GM12874 (cell line): Measurements from ENCODE around the gene SSBP2.

Experiments
- TF ChIP-seq, protein P1 (sequence below): IDR thresholded peaks from 2 replicates; pipeline ENCODE4 v1.5.1; 2011; ENCODE audit warnings: low read depth, mild to moderate bottlenecking, control low read depth, low read length, moderate library complexity; ENCODE audit not compliant: insufficient read depth

SSBP2 gene

DNA sequence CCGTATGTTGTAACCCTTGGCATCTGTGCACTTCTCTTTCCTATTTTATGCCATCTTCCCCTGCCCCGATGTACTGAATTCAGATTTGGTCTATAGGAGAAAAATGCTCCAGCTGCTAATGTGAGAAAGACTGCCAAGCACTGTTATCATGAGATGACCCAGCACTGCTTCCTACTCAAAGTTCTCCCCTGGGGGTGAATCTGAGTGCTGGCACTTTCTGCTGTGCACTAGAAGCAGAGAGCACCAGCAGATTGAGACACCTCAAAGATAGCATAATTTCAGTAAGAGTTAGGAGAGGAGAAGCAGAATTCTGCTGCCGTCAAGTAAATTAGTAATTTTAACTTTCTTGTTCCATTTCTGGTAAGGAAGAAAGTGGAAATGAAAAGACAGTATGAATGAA is 264.2 kb downstream of the SSBP2 start:
- TF ChIP-seq, protein P1, sequence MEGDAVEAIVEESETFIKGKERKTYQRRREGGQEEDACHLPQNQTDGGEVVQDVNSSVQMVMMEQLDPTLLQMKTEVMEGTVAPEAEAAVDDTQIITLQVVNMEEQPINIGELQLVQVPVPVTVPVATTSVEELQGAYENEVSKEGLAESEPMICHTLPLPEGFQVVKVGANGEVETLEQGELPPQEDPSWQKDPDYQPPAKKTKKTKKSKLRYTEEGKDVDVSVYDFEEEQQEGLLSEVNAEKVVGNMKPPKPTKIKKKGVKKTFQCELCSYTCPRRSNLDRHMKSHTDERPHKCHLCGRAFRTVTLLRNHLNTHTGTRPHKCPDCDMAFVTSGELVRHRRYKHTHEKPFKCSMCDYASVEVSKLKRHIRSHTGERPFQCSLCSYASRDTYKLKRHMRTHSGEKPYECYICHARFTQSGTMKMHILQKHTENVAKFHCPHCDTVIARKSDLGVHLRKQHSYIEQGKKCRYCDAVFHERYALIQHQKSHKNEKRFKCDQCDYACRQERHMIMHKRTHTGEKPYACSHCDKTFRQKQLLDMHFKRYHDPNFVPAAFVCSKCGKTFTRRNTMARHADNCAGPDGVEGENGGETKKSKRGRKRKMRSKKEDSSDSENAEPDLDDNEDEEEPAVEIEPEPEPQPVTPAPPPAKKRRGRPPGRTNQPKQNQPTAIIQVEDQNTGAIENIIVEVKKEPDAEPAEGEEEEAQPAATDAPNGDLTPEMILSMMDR: no peak

DNA sequence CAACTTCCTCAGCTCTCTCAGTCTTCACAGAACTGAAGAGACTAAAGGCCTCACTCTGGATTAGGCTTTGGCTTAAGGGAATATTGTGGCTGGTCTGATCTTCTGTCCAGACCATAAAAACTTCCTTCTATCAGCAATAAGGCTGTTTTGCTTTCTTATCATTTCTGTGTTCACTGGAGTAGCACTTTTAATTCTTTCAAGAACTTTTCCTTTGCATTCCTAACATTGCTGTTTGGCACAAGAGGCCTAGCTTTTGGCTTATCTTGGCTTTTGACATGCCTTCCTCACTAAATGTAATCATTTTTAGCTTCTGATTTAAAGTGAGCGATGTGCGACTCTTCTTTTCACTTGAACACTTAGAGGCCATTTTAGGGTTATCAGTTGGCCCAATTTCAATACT is 268.3 kb downstream of the SSBP2 start:
- TF ChIP-seq, protein P1: no peak

DNA sequence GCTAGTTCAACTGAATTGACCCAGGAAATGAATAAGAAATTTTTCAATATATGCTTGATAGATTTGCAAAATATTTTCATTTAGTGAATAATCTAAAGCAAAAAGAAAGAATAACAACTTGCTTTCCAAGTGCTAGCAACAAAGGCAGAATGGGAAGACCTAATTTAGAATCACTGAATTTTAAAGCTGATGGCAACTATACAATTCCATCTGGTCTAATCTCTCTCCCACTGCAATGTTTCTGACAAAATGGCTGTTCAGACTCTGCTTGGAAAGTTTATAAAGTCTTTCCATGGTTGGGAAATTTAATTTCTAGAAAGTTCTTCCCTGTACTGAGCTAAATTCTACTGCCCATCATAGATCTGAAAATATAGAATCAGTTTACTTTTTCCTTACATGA is 281.2 kb downstream of the SSBP2 start:
- TF ChIP-seq, protein P1: no peak

DNA sequence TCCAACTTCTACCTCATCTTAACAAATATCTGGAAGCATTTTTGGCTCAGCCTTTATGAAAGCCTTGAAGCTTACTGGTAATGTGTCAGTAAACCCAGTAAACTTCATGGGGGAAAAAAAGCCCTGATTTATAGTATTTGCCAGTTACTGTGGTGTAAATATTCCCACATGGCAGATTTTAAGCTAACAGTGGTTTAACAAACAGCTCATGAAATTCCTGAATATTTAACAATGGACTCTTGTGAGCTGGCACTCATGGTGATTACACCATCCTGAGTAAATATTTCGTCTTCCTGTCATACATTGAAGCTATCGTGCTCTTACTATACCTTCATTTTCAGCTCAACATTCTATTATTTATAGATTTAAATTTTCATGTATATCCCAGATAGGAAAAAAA is 300.0 kb downstream of the SSBP2 start:
- TF ChIP-seq, protein P1: no peak

DNA sequence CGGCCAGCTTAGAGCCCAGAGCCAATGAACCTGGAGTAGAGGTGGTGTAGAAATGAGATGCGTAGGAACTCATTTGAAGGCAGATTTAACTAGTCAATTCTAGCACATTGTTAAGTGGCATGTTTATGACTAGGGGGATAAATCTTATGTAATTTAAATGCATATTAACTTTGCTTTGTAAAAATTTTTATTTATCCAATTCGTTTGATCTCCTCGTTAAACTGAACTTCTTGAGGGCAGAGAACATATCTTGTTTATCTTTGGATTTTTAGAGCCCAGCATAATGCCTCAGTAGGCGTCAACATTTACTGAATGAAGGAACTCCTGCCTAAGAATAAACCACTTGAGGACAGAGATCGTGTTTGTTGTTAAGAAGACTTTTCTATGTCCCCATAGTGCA is 315.9 kb downstream of the SSBP2 start:
- TF ChIP-seq, protein P1: no peak

DNA sequence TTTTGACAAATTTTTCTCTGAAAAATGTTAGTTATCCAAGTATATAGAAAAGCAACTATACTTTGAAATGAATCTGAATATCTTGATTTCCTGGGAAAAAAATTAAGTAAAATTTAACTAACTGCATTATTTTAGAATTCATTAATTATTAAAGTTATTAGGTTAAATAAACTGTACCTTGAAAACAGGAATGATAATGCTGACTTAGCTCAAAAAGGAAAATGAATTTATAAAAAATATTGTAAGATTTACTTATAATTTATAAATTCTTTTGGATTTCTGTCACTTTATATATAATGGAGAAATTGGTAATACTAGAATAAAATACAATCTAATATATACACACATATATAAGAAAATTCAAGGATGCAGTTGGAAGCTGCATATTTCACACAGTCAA is 320.9 kb downstream of the SSBP2 start:
- TF ChIP-seq, protein P1: no peak

DNA sequence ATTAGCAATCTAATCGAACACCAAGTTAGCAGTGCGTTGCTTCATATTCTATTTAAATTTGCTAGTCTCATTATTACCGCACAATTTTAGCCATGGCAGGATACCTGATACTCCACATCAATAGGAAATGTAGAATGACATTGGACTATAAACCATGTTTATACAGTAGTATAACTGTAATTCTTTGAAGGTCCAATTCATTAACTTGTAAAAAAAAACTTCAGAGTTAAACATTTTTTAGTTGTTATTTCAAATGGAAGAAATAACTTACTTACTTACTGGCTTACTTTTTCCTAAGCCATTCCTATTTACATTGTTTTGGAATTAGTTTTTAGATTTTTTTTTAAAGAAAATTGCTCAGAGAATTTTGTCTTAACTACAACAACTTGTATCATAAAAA is 321.5 kb downstream of the SSBP2 start:
- TF ChIP-seq, protein P1: no peak

DNA sequence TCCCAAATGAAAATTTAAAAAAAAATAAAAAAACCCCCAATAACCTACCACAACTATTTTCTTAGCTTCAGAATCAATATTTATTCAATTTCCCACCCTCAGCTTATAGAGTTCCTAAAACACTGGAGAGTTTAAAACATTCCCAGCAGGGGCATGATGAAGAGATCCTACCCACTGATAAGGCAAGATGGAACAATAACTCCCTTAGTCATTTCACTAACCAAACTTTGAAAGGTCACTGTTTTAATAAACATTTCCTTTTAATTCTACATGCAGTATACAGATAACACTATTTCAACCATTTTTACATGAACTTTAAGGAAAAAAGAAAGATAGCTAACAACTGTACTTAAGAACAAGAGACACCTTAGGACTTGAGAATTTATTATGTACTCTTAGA is 322.0 kb downstream of the SSBP2 start:
- TF ChIP-seq, protein P1: no peak
